ENCODE data around the gene WIF1.

GRCh38 chr12:65156366-65156841 lies 35.3 kb upstream of the WIF1 start:
- TF ChIP-seq CTCF (IDR thresholded peaks at IDR 0.05) (no peak), ZFX (IDR thresholded peaks at IDR 0.05; ENCODE audit: borderline replicate concordance) (no peak)
